ENCODE data around the gene ETV3.
"Not testable (repeated sequence)": the region's sequence is repeated elsewhere in the genome, so short reads cannot be mapped to it uniquely, and the experiment has no call there.

Gene ETV3

GRCh38 chr1:157099633-157100009, 38.6 kb downstream of the ETV3 start, which contains the start of gene ETV3L:
ETV3L (minus strand) TSS chr1:157099808; CDS start chr1:157099523, 285 bp downstream.
- Histone ChIP-seq H3K27me3 (ENCODE audit: insufficient read depth, low read length, poor library complexity) (no peaks in the 10 kb centered on the region), H3K4me1 (ENCODE audit: control insufficient read depth, low read depth, low read length) (no peaks in the 10 kb centered on the region), H3K18ac (ENCODE audit: low read length) (no peak within 1 kb of the TSS), H3K79me2 (ENCODE audit: control insufficient read depth, insufficient read depth, low read length) (no peaks in the 10 kb centered on the region), H3K9ac (ENCODE audit: low read length) (no peak within 1 kb of the TSS), H2BK120ac (ENCODE audit: low read depth, low read length) (no peak within 1 kb of the TSS), H2AK5ac (ENCODE audit: low read length) (no peak within 1 kb of the TSS), H4K5ac (ENCODE audit: low read length) (no peak within 1 kb of the TSS), H3K27ac (ENCODE audit: low read depth, low read length) (no peak within 1 kb of the TSS), H2BK15ac (replicated peaks; ENCODE audit: low read depth) (no peak within 1 kb of the TSS), H4K8ac (ENCODE audit: low read depth, low read length) (no peak within 1 kb of the TSS), H3K36me3 (ENCODE audit: control insufficient read depth, insufficient read depth, low read length) (no peaks in the 10 kb centered on the region), H3K79me1 (ENCODE audit: low read length) (no peaks in the 10 kb centered on the region), H3K4me3 (ENCODE audit: low read length) (no peak within 1 kb of the TSS), H3K4ac (ENCODE audit: low read depth, low read length) (no peak within 1 kb of the TSS), H2BK5ac (ENCODE audit: low read length) (no peak within 1 kb of the TSS), H3K56ac (ENCODE audit: low read length) (no peak within 1 kb of the TSS), H3K4me2 (ENCODE audit: low read length) (no peak within 1 kb of the TSS), H3K23ac (ENCODE audit: low read length) (no peak within 1 kb of the TSS)
- no CpG with 5 or more reads among the region's 3 CpGs for WGBS (ENCODE audit: extremely low coverage, insufficient coverage, low lambda C conversion rate)
- no peak for DNase-seq

GRCh38 chr1:157098987-157099632, 39.1 kb downstream of the ETV3 start:
- not testable (repeated sequence) for H3K18ac ChIP-seq (ENCODE audit: low read length); H2BK120ac ChIP-seq (ENCODE audit: low read depth, low read length)
- WGBS (ENCODE audit: extremely low coverage, insufficient coverage, low lambda C conversion rate): no CpG with 5 or more reads among the region's 17 CpGs

DNA sequence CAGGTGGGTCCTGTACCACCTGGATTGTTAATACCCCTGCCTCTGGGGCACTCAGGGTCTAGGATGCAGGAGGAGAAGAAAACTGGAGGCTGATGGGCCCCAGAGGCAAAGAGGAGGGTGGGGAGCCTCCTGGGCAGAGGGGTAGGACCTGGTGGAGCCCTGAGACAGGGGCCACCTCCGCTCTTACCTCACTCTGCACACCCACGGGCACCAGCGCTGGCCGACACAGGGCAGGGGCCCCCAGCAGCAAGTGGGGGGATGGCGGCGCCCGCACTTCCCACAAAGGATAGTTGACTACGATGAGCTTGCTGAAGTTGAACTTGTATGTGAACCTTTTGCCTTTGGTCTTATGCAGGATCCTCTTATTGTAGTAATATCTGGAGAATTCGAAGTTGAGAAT, 39.7 kb downstream of the ETV3 start:
- H3K4ac ChIP-seq (ENCODE audit: low read depth, low read length): no peak overlapping the region

More at GRCh38 chr1:157098987-157099632, 39.1 kb downstream of the ETV3 start:
- H3K4me2 ChIP-seq (ENCODE audit: low read length); H2BK5ac ChIP-seq (ENCODE audit: low read length); H3K27ac ChIP-seq (ENCODE audit: low read depth, low read length); H3K23ac ChIP-seq (ENCODE audit: low read length); H2AK5ac ChIP-seq (ENCODE audit: low read length); DNase-seq; H3K4me1 ChIP-seq (ENCODE audit: control insufficient read depth, low read depth, low read length); H3K56ac ChIP-seq (ENCODE audit: low read length); H2BK15ac ChIP-seq (replicated peaks; ENCODE audit: low read depth); H4K8ac ChIP-seq (ENCODE audit: low read depth, low read length); H4K5ac ChIP-seq (ENCODE audit: low read length); H3K79me1 ChIP-seq (ENCODE audit: low read length); H3K36me3 ChIP-seq (ENCODE audit: control insufficient read depth, insufficient read depth, low read length); H3K27me3 ChIP-seq (ENCODE audit: insufficient read depth, low read length, poor library complexity); H3K9ac ChIP-seq (ENCODE audit: low read length); H3K4me3 ChIP-seq (ENCODE audit: low read length); H3K4ac ChIP-seq (ENCODE audit: low read depth, low read length); H3K79me2 ChIP-seq (ENCODE audit: control insufficient read depth, insufficient read depth, low read length): not testable (repeated sequence)

GRCh38 chr1:157097692-157098091, 40.5 kb downstream of the ETV3 start:
- H2AK5ac ChIP-seq (ENCODE audit: low read length): no peak overlapping the region
- H3K27me3 ChIP-seq (ENCODE audit: insufficient read depth, low read length, poor library complexity): no peaks in the 10 kb centered on the region
- H3K79me2 ChIP-seq (ENCODE audit: control insufficient read depth, insufficient read depth, low read length): no peaks in the 10 kb centered on the region
- H3K27ac ChIP-seq (ENCODE audit: low read depth, low read length): no peak overlapping the region
- no peak overlapping the region for H3K4me3 ChIP-seq (ENCODE audit: low read length)
- H4K8ac ChIP-seq (ENCODE audit: low read depth, low read length): no peak overlapping the region
- no peak overlapping the region for H2BK15ac ChIP-seq (replicated peaks; ENCODE audit: low read depth)
- no peak overlapping the region for H3K23ac ChIP-seq (ENCODE audit: low read length)
- no peak overlapping the region for H3K4me2 ChIP-seq (ENCODE audit: low read length)
- H4K5ac ChIP-seq (ENCODE audit: low read length): no peak overlapping the region
- no peak overlapping the region for H2BK120ac ChIP-seq (ENCODE audit: low read depth, low read length)
- no peaks in the 10 kb centered on the region for H3K4me1 ChIP-seq (ENCODE audit: control insufficient read depth, low read depth, low read length)
- no peak overlapping the region for H3K56ac ChIP-seq (ENCODE audit: low read length)
- H3K4ac ChIP-seq (ENCODE audit: low read depth, low read length): no peak overlapping the region
- no peaks in the 10 kb centered on the region for H3K79me1 ChIP-seq (ENCODE audit: low read length)
- DNase-seq: no peak
- no CpG with 5 or more reads among the region's 6 CpGs for WGBS (ENCODE audit: extremely low coverage, insufficient coverage, low lambda C conversion rate)
- no peak overlapping the region for H2BK5ac ChIP-seq (ENCODE audit: low read length)
- no peak overlapping the region for H3K18ac ChIP-seq (ENCODE audit: low read length)
- no peaks in the 10 kb centered on the region for H3K36me3 ChIP-seq (ENCODE audit: control insufficient read depth, insufficient read depth, low read length)
- H3K9ac ChIP-seq (ENCODE audit: low read length): no peak overlapping the region

More for the DNA sequence above, 39.7 kb downstream of the ETV3 start:
- Histone ChIP-seq H2BK5ac (ENCODE audit: low read length) (no peak overlapping the region), H3K4me1 (ENCODE audit: control insufficient read depth, low read depth, low read length) (no peaks in the 10 kb centered on the region), H3K79me1 (ENCODE audit: low read length) (no peaks in the 10 kb centered on the region), H3K23ac (ENCODE audit: low read length) (no peak overlapping the region), H3K4me3 (ENCODE audit: low read length) (no peak overlapping the region), H3K36me3 (ENCODE audit: control insufficient read depth, insufficient read depth, low read length) (no peaks in the 10 kb centered on the region), H3K56ac (ENCODE audit: low read length) (no peak overlapping the region), H3K79me2 (ENCODE audit: control insufficient read depth, insufficient read depth, low read length) (no peaks in the 10 kb centered on the region), H4K8ac (ENCODE audit: low read depth, low read length) (no peak overlapping the region), H3K27me3 (ENCODE audit: insufficient read depth, low read length, poor library complexity) (no peaks in the 10 kb centered on the region), H2AK5ac (ENCODE audit: low read length) (no peak overlapping the region), H3K27ac (ENCODE audit: low read depth, low read length) (no peak overlapping the region), H2BK15ac (replicated peaks; ENCODE audit: low read depth) (no peak overlapping the region), H3K9ac (ENCODE audit: low read length) (no peak overlapping the region), H3K4me2 (ENCODE audit: low read length) (no peak overlapping the region), H2BK120ac (ENCODE audit: low read depth, low read length) (no peak overlapping the region), H3K18ac (ENCODE audit: low read length) (no peak overlapping the region), H4K5ac (ENCODE audit: low read length) (no peak overlapping the region)
- no peak for DNase-seq
- WGBS (ENCODE audit: extremely low coverage, insufficient coverage, low lambda C conversion rate): no CpG with 5 or more reads among the region's 9 CpGs

DNA sequence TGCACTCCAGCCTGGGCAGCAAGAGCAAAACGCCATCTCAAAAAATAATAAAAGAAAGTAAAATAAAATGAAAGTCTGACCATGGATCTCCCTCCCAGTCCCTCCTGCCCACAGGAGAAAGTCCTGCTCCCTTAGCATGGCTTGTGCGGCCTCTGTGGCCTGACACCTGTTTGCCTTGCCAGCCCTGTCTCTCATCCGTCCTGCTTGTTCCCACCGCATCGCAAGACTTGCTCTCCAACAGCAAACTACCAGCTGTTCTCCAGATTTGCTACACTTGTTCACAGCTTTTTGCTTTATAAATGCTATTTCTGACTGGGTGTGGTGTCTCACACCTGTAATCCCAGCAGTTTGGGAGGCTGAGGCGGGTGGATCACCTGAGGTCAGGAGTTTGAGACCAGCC, 41.3 kb downstream of the ETV3 start:
- no peak overlapping the region for H2AK5ac ChIP-seq (ENCODE audit: low read length)
- H3K4me1 ChIP-seq (ENCODE audit: control insufficient read depth, low read depth, low read length): no peaks in the 10 kb centered on the region
- DNase-seq: no peak
- H3K27ac ChIP-seq (ENCODE audit: low read depth, low read length): no peak overlapping the region
- no peak overlapping the region for H3K18ac ChIP-seq (ENCODE audit: low read length)
- H3K9ac ChIP-seq (ENCODE audit: low read length): no peak overlapping the region
- no peak overlapping the region for H3K23ac ChIP-seq (ENCODE audit: low read length)
- H3K4ac ChIP-seq (ENCODE audit: low read depth, low read length): no peak overlapping the region
- H3K36me3 ChIP-seq (ENCODE audit: control insufficient read depth, insufficient read depth, low read length): no peaks in the 10 kb centered on the region
- H2BK120ac ChIP-seq (ENCODE audit: low read depth, low read length): no peak overlapping the region
- no peak overlapping the region for H4K5ac ChIP-seq (ENCODE audit: low read length)
- no peaks in the 10 kb centered on the region for H3K79me2 ChIP-seq (ENCODE audit: control insufficient read depth, insufficient read depth, low read length)
- no peak overlapping the region for H2BK15ac ChIP-seq (replicated peaks; ENCODE audit: low read depth)
- H3K4me3 ChIP-seq (ENCODE audit: low read length): no peak overlapping the region
- WGBS (ENCODE audit: extremely low coverage, insufficient coverage, low lambda C conversion rate): no CpG with 5 or more reads among the region's 6 CpGs
- H2BK5ac ChIP-seq (ENCODE audit: low read length): no peak overlapping the region
- H3K4me2 ChIP-seq (ENCODE audit: low read length): no peak overlapping the region
- no peak overlapping the region for H3K56ac ChIP-seq (ENCODE audit: low read length)
- H4K8ac ChIP-seq (ENCODE audit: low read depth, low read length): no peak overlapping the region
- H3K27me3 ChIP-seq (ENCODE audit: insufficient read depth, low read length, poor library complexity): no peaks in the 10 kb centered on the region
- no peaks in the 10 kb centered on the region for H3K79me1 ChIP-seq (ENCODE audit: low read length)

DNA sequence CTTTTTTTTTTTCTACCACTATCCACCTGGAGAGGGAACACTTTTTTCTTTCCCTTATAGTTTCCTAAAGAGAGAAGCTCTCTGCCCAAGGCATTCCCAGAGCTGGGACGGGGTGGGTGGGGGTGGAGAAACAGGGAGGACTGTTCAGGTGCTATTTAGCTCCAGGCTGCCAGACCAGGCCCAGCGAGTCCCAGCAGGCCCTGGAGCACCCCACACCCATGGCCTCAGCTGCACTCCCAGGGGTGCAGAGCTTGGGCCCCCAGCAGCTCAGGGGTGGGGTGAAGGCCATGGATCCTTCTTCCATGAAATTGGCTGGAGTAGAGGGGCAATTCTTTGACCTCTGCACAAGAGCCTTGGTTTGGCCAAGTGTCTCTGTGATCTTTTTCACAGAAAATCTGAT, 42.6 kb downstream of the ETV3 start:
- Histone ChIP-seq H3K23ac (ENCODE audit: low read length) (no peak overlapping the region), H3K4ac (ENCODE audit: low read depth, low read length) (no peak overlapping the region), H4K8ac (ENCODE audit: low read depth, low read length) (no peak overlapping the region), H2BK5ac (ENCODE audit: low read length) (no peak overlapping the region), H2BK120ac (ENCODE audit: low read depth, low read length) (no peak overlapping the region), H3K4me1 (ENCODE audit: control insufficient read depth, low read depth, low read length) (no peaks in the 10 kb centered on the region), H3K36me3 (ENCODE audit: control insufficient read depth, insufficient read depth, low read length) (no peaks in the 10 kb centered on the region), H2AK5ac (ENCODE audit: low read length) (no peak overlapping the region), H3K4me2 (ENCODE audit: low read length) (no peak overlapping the region), H3K9ac (ENCODE audit: low read length) (no peak overlapping the region), H3K4me3 (ENCODE audit: low read length) (no peak overlapping the region), H3K18ac (ENCODE audit: low read length) (no peak overlapping the region), H3K27ac (ENCODE audit: low read depth, low read length) (no peak overlapping the region), H3K56ac (ENCODE audit: low read length) (no peak overlapping the region), H2BK15ac (replicated peaks; ENCODE audit: low read depth) (no peak overlapping the region), H3K27me3 (ENCODE audit: insufficient read depth, low read length, poor library complexity) (no peaks in the 10 kb centered on the region), H3K79me1 (ENCODE audit: low read length) (no peaks in the 10 kb centered on the region), H3K79me2 (ENCODE audit: control insufficient read depth, insufficient read depth, low read length) (no peaks in the 10 kb centered on the region), H4K5ac (ENCODE audit: low read length) (no peak overlapping the region)
- DNase-seq: no peak
- WGBS (ENCODE audit: extremely low coverage, insufficient coverage, low lambda C conversion rate): no CpG with 5 or more reads among the region's 2 CpGs

All from mesendoderm (in vitro differentiated cells).